ACC112 (cell line): ENCODE measurements around the gene KRTAP1-4.
"Not testable (repeated sequence)": the region's sequence is repeated elsewhere in the genome, so short reads cannot be mapped to it uniquely, and the experiment has no call there.

Source experiments
- H2AFZ ChIP-seq: fragments of 200-600 bp; sonication (generic); one replicate; pipeline ENCODE4 v1.6.0; 2017; ENCODE audit warnings: antibody characterized with exemption, low read length; ENCODE audit not compliant: unreplicated experiment
- H3K27ac ChIP-seq: fragments of 200-600 bp; sonication (generic); 2 replicates; pipeline ENCODE4 v1.5.1; 2014; ENCODE audit warnings: low read depth, mild to moderate bottlenecking, antibody characterized with exemption, low read length, moderate library complexity
- H3K27me3 ChIP-seq: fragments of 200-600 bp; sonication (generic); 2 replicates; pipeline ENCODE4 v1.6.1; 2014; ENCODE audit warnings: mild to moderate bottlenecking, antibody characterized with exemption, low read length, moderate library complexity, mixed read lengths; ENCODE audit not compliant: insufficient read depth
- H3K36me3 ChIP-seq: fragments of 200-600 bp; sonication (generic); 2 replicates; pipeline ENCODE4 v1.6.1; 2016; ENCODE audit warnings: mild to moderate bottlenecking, antibody characterized with exemption, low read length, moderate library complexity, mixed read lengths; ENCODE audit not compliant: insufficient read depth
- H3K4me1 ChIP-seq: fragments of 200-600 bp; sonication (generic); one replicate; pipeline ENCODE4 v1.6.1; 2016; ENCODE audit warnings: low read length, mixed read lengths; ENCODE audit not compliant: insufficient read depth, unreplicated experiment, control insufficient read depth
- H3K4me3 ChIP-seq: fragments of 200-600 bp; sonication (generic); 2 replicates; pipeline ENCODE4 v1.5.1; 2014; ENCODE audit warnings: mild to moderate bottlenecking, low read depth, low read length
- H3K79me2 ChIP-seq: fragments of 200-600 bp; sonication (generic); one replicate; pipeline ENCODE4 v1.6.0; 2016; ENCODE audit warnings: low read length; ENCODE audit not compliant: control insufficient read depth, unreplicated experiment, insufficient read depth

The KRTAP1-4 gene, protein sequence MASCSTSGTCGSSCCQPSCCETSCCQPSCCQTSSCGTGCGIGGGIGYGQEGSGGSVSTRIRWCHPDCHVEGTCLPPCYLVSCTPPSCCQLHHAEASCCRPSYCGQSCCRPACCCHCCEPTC

DNA sequence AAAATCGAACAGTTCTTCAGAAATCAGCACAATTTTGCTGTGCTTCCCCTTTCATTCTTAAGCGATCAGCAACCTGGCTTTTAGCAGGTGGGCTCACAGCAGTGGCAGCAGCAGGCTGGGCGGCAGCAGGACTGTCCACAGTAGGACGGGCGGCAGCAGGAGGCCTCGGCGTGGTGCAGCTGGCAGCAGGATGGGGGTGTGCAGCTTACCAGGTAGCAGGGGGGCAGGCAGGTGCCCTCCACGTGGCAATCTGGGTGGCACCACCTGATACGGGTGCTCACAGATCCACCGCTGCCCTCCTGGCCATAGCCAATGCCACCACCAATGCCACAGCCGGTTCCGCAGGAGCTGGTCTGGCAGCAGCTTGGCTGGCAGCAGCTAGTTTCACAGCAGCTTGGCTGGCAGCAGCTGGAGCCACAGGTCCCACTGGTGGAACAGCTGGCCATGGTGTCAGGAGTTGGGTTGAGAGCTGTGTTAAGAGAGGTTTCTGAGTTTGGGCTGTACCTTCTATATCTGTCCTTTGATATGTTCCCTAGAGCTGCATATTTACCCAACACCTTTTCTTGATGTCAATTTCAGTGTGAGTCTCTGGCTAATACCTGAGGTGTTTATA lies at the start of gene KRTAP1-4:
TSS of gene KRTAP1-4 (minus strand) at position 563 of the 613 bp plus-strand sequence. CDS start at position 446, 117 bp downstream.
- Histone ChIP-seq H3K27me3 (no peaks in the 10 kb centered on the region), H3K27ac (no peak within 1 kb of the TSS), H3K79me2 (no peaks in the 10 kb centered on the region), H3K36me3 (no peaks in the 10 kb centered on the region), H2AFZ (no peak within 1 kb of the TSS), H3K4me1 (peaks cover 20% of the 10 kb centered on the region), H3K4me3 (no peak within 1 kb of the TSS)

DNA sequence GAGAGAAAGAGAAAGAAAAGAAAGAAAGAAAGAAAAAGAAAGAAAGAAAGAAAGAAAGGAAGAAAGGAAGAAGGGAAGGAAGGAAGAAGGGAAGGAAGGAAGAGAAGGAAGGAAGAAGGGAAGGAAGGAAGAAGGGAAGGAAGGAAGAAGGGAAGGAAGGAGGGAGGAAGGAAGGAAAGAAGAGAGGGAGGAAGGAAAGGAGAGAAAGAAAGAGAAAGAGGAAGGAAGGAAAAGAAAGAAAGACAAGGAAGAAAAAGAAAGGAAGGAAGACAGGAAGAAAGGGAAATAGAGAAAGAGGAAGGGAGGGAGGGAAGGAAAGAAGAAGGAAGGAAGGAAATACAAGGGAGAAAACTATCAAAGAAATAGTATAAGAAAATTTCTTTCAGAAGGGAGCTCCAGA lies 46.8 kb upstream of the KRTAP1-4 start:
- H3K27ac ChIP-seq, result no peak overlapping the region
- H3K36me3 ChIP-seq, result no peaks in the 10 kb centered on the region
- H3K79me2 ChIP-seq, result no peaks in the 10 kb centered on the region
- H3K4me1 ChIP-seq, result no peaks in the 10 kb centered on the region
- H3K4me3 ChIP-seq, result no peak overlapping the region
- H3K27me3 ChIP-seq, result no peaks in the 10 kb centered on the region
- H2AFZ ChIP-seq, result no peak overlapping the region

DNA sequence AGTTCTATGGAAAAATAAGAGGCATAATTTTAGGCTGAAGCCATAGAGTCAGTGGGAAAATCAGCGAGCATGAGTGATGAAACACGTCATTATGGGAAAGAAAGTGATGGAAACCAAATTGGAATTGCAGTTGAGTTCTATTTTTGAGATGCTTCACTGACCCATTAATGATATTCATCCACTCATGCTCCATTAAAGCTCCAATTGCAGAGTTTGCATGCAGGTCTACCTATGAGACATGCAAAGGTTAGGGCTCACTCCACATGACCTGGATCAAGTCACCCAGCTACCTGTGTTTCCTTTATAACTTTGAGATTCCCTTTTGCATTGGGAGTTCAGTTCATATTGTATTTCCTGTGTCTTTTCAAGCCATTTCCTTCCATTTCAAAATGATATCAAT lies 43.7 kb upstream of the KRTAP1-4 start:
- no peaks in the 10 kb centered on the region for H3K4me1 ChIP-seq
- no peaks in the 10 kb centered on the region for H3K27me3 ChIP-seq
- H2AFZ ChIP-seq, result no peak overlapping the region
- no peak overlapping the region for H3K4me3 ChIP-seq
- no peaks in the 10 kb centered on the region for H3K79me2 ChIP-seq
- H3K36me3 ChIP-seq, result no peaks in the 10 kb centered on the region
- H3K27ac ChIP-seq, result no peak overlapping the region

DNA sequence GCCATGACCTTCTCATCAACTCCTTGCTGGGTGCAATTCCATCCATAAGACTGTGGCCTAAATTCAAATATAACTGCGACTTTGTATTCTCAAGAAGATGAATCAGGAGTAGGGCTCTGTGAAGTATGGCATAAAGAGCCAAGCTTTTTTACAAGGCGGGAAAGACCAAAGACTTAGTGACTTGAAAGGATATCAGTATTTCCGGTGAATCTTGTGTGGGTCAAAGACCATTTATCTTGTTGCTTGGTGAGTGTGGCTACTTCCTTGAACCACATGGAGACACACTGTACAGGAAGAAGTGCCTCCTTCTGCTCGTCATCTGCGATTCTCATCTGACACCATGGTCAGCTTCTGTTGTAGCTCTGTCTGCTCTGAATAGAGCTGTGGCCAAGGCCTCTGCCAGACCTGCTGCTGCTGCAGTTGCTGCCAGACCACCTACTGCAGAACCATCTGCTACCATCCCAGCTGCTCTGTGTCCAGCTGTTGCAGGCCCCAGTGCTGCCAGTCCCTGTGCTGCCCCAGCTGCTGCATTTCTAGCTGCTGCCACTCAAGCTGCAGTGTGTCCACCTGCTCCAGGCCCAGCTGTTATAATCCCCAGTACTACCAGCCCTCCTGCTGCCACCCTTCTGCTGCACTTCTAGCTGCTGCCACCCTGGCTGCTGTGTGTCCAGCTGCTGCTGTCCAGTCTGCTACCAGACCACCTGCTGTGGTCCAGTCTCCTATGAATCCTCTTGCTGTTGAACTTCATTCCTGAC lies 41.8 kb upstream of the KRTAP1-4 start:
- no peak overlapping the region for H2AFZ ChIP-seq

DNA sequence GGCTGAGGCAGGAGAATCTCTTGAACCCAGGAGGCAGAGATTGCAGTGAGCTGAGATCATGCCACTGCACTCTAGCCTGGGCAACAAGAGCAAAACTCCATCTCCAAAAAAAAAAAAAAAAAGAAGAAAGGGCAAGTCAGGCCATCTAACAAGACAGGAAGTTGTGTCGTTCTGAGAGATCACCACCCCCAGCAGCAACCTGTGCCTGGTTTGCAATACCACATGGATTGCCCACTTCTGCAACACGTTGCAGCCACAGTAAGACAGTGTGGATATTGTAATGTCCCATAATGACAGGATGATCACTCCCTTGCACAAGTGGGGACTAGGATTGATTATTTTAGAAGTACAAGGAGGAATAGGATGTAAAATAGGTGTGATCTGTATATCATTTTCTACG lies 39.0 kb upstream of the KRTAP1-4 start:
- Histone ChIP-seq H3K27ac (no peak overlapping the region), H3K79me2 (no peaks in the 10 kb centered on the region), H2AFZ (no peak overlapping the region), H3K4me1 (peaks cover 16% of the 10 kb centered on the region), H3K4me3 (no peak overlapping the region), H3K36me3 (no peaks in the 10 kb centered on the region), H3K27me3 (no peaks in the 10 kb centered on the region)

More for the DNA sequence above, 41.8 kb upstream of the KRTAP1-4 start:
- peaks cover 5% of the 10 kb centered on the region for H3K4me1 ChIP-seq
- no peak overlapping the region for H3K4me3 ChIP-seq
- no peak overlapping the region for H3K27ac ChIP-seq
- H3K79me2 ChIP-seq, result no peaks in the 10 kb centered on the region
- H3K27me3 ChIP-seq, result no peaks in the 10 kb centered on the region
- no peaks in the 10 kb centered on the region for H3K36me3 ChIP-seq

DNA sequence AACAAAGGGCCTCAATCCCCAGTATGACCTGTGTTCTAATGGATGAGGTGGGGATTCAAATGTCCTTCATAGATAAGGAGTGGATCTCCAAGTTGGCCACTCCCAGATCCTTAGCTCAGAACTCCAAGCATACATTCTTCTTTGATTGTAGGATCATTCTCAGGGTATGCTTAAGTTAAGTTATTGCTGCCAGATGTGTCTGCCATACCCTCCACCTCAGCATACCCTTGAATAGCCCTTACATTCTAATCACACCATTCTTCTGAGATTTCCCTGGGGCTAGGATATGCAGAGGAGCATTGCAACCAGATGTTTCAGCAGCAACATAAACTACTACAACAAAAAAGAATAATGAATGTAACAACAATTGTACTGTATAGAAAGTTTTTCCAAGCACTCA lies 37.3 kb upstream of the KRTAP1-4 start:
- no peaks in the 10 kb centered on the region for H3K79me2 ChIP-seq
- no peak overlapping the region for H3K4me3 ChIP-seq
- H2AFZ ChIP-seq, result no peak overlapping the region
- no peaks in the 10 kb centered on the region for H3K36me3 ChIP-seq
- H3K27me3 ChIP-seq, result no peaks in the 10 kb centered on the region
- H3K27ac ChIP-seq, result no peak overlapping the region
- H3K4me1 ChIP-seq, result peaks cover 29% of the 10 kb centered on the region

DNA sequence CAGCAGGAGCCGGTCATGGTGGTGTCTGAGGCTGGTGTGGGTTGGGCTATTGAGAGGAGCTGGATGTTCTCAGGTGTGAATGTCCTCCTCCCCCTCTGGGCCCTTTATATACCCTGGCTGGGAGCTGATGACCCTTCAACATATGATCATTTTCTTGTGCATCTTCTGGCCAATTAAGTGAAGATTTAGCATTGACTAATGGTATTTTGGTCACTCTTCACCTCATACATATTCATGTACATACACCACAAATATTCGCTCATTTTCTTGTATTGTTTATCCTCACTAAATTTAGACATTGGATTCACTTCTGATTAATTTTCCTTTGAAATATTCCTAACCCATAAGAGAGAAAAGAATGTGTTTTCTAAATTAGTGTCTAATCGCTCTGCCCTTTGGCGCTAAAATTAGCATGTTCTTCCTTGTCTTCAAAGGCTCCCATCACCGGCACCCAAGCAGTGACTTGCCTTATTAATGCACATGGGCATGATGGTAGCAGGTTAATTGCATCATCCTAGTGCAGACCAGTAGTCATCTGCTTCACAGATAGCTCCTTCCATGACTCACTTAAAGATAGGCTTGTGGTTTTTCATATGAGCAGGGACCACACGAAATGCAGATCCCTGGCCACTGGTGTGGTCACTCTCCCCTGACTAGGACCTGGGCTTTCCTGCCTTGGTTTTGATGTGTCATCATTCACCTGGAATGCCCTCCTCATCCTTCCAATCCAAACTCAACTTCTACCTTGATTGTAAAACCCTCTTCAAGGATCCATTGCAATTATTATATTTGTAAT lies 36.0 kb upstream of the KRTAP1-4 start, which contains the start of gene KRTAP2-4:
TSS of gene KRTAP2-4 (minus strand) at position 51 of the 796 bp plus-strand sequence. CDS start at position 17, 34 bp downstream.
- no peaks in the 10 kb centered on the region for H3K79me2 ChIP-seq
- no peak within 1 kb of the TSS for H3K4me3 ChIP-seq
- H2AFZ ChIP-seq, result no peak within 1 kb of the TSS
- H3K4me1 ChIP-seq, result peaks cover 41% of the 10 kb centered on the region
- no peaks in the 10 kb centered on the region for H3K36me3 ChIP-seq
- H3K27me3 ChIP-seq, result no peaks in the 10 kb centered on the region
- H3K27ac ChIP-seq, result peak within 1 kb of the TSS; percentile 65

DNA sequence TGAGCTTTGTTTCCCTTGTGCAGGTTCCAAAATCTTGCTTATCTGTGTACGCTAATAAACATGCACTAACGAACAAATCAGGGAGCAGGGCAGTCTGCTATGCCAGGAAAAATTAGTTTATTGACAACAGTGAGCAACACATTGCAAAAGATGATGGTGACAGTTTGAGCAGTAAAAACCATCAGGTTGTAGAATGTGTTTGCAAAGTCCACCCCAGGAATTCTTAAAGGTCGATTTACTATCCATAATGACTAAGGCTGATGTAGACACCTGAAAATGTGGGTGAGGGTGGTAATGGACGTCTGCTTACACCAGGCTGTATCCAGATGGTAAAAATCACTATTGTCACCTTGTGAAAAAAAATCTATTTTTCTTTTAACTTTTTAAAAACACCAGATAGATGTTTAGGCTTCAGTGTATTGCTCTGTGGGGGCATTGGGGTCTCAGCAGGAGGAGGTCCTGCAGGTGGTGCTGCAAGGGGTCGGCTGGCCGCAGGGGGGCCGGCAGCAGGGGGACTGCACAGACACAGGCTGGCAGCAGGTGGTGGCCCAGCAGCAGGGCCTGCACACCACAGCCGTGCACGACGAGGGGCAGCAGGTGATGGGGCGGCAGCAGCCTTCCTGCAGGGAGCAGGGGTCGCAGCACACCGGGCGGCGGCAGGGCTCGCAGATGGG lies 35.2 kb upstream of the KRTAP1-4 start:
- not testable (repeated sequence) for H3K27ac ChIP-seq, H3K79me2 ChIP-seq, H2AFZ ChIP-seq, H3K27me3 ChIP-seq, H3K36me3 ChIP-seq, H3K4me3 ChIP-seq
- peaks cover 49% of the 10 kb centered on the region for H3K4me1 ChIP-seq

DNA sequence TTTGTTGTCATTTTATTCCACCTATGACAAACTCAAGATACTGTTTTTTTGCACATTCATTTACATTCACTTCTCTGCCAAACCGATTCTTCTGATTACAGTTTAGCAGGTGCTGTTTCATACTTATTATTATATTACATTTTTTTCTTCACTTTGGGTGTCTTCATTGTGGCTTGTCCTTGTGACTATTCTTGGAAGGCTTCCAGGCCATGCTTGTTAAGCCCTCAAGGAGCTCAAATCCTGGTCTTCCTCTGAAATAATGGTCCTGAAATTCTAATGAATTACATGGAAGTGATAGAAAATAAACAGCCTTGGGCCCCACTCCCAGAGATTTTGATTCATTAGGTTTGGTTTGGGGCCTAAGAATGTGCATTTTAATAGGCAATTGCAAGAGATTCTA lies 34.3 kb upstream of the KRTAP1-4 start:
- Histone ChIP-seq H3K27me3 (no peaks in the 10 kb centered on the region), H3K4me1 (peaks cover 55% of the 10 kb centered on the region), H3K79me2 (no peaks in the 10 kb centered on the region), H3K4me3 (no peak overlapping the region), H3K36me3 (no peaks in the 10 kb centered on the region), H3K27ac (no peak overlapping the region), H2AFZ (no peak overlapping the region)

DNA sequence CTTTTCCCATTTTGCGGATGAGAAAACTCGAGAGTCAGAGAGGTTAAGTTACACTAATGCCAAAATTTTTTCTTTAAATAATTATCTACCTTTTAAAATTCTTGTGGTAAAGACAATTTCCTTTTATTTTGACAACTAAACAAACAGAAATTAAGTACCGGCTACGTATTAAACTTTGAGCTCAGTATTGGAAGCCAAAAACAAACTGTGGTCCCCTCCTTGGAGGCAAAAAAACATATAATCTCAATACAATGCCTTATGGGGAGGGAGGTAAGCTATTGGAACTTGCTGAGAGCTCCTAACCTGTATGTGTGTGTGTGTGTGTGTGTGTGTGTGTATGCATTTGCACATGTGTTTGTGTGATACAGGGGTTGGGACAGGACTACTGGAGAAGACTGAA lies 33.5 kb upstream of the KRTAP1-4 start:
- Histone ChIP-seq H3K36me3 (no peaks in the 10 kb centered on the region), H3K4me1 (peaks cover 62% of the 10 kb centered on the region), H2AFZ (no peak overlapping the region), H3K4me3 (no peak overlapping the region), H3K27me3 (no peaks in the 10 kb centered on the region), H3K27ac (peak overlapping the region; percentile 93; the same call in 1 of the 2 replicates), H3K79me2 (no peaks in the 10 kb centered on the region)
